H9 (cell line): ENCODE data around the gene SRP54. TPM values are rescaled to one million over a fixed set of nuclear protein-coding genes. Genes with fewer than 3 reads are reported as not detected.

Source experiments
- DNase-seq: peaks from one replicate; pipeline ENCODE4 v3.0.0-alpha.2; 2017
- H2AFZ ChIP-seq: one replicate; pipeline ENCODE4 v1.6.1; 2013; ENCODE audit warnings: mild to moderate bottlenecking, low read length, control low read depth, moderate library complexity
- H2AK5ac ChIP-seq: 2 replicates; pipeline ENCODE4 v1.6.1; 2013; ENCODE audit warnings: low read length, control low read depth, mixed read lengths; ENCODE audit not compliant: insufficient read length
- H2BK120ac ChIP-seq: one replicate; pipeline ENCODE4 v1.6.1; 2013; ENCODE audit warnings: low read depth, mild to moderate bottlenecking, low read length, control low read depth, inconsistent platforms; ENCODE audit not compliant: poor library complexity, severe bottlenecking
- H2BK12ac ChIP-seq: 2 replicates; pipeline ENCODE4 v1.6.1; 2013; ENCODE audit warnings: low read length, control low read depth, mixed read lengths, low read depth; ENCODE audit not compliant: insufficient read length
- H2BK15ac ChIP-seq: 2 replicates; pipeline ENCODE4 v1.6.1; 2013; ENCODE audit warnings: low read depth, low read length, control low read depth
- H2BK20ac ChIP-seq: one replicate; pipeline ENCODE4 v1.6.1; 2013; ENCODE audit warnings: low read depth, mild to moderate bottlenecking, low read length, control low read depth, inconsistent platforms; ENCODE audit not compliant: poor library complexity, severe bottlenecking
- H2BK5ac ChIP-seq: 2 replicates; pipeline ENCODE4 v1.6.1; 2013; ENCODE audit warnings: low read length, control low read depth, mixed read lengths; ENCODE audit not compliant: insufficient read length
- H3K14ac ChIP-seq: 2 replicates; pipeline ENCODE4 v1.6.1; 2013; ENCODE audit warnings: low read length, control low read depth; ENCODE audit not compliant: insufficient read depth
- H3K18ac ChIP-seq: 2 replicates; pipeline ENCODE4 v1.6.1; 2013; ENCODE audit warnings: low read depth, mild to moderate bottlenecking, mixed read lengths, low read length, control low read depth; ENCODE audit not compliant: insufficient read length
- H3K23ac ChIP-seq: 2 replicates; pipeline ENCODE4 v1.6.1; 2013; ENCODE audit warnings: low read length, control low read depth, mixed read lengths, low read depth; ENCODE audit not compliant: insufficient read length
- H3K23me2 ChIP-seq: 2 replicates; pipeline ENCODE4 v1.6.1; 2013; ENCODE audit warnings: low read depth, mild to moderate bottlenecking, mixed read lengths, low read length, control low read depth; ENCODE audit not compliant: insufficient read length, poor library complexity, severe bottlenecking
- H3K27ac ChIP-seq: 2 replicates; pipeline ENCODE4 v1.5.1; 2013; ENCODE audit warnings: low read length, control low read depth, mixed read lengths, low read depth; ENCODE audit not compliant: insufficient read length
- H3K27me3 ChIP-seq: 2 replicates; pipeline ENCODE4 v1.6.1; 2013; ENCODE audit warnings: low read length, control low read depth, inconsistent platforms; ENCODE audit not compliant: insufficient read depth
- H3K4ac ChIP-seq: 2 replicates; pipeline ENCODE4 v1.6.1; 2013; ENCODE audit warnings: low read depth, mild to moderate bottlenecking, control low read depth, inconsistent platforms, low read length, moderate library complexity
- H3K4me1 ChIP-seq: 2 replicates; pipeline ENCODE4 v1.6.1; 2013; ENCODE audit warnings: low read length, control low read depth, inconsistent platforms; ENCODE audit not compliant: insufficient read depth
- H3K4me2 ChIP-seq: 2 replicates; pipeline ENCODE4 v1.6.1; 2013; ENCODE audit warnings: low read length, control low read depth, mixed read lengths; ENCODE audit not compliant: insufficient read length, insufficient read depth
- H3K56ac ChIP-seq: 2 replicates; pipeline ENCODE4 v1.6.1; 2013; ENCODE audit warnings: low read depth, mild to moderate bottlenecking, mixed read lengths, low read length, control low read depth; ENCODE audit not compliant: insufficient read length
- H3K79me1 ChIP-seq: 2 replicates; pipeline ENCODE4 v1.6.1; 2013; ENCODE audit warnings: low read depth, mild to moderate bottlenecking, moderate library complexity, low read length, control low read depth, inconsistent platforms; ENCODE audit not compliant: insufficient read depth, poor library complexity, severe bottlenecking
- H3K79me2 ChIP-seq: 2 replicates; pipeline ENCODE4 v1.6.1; 2013; ENCODE audit warnings: low read length, control low read depth, inconsistent platforms; ENCODE audit not compliant: insufficient read depth
- H3K9ac ChIP-seq: 2 replicates; pipeline ENCODE4 v1.6.1; 2013; ENCODE audit warnings: low read length, control low read depth, mixed read lengths; ENCODE audit not compliant: insufficient read length; ENCODE audit errors: extremely low read depth
- H3K9me3 ChIP-seq: one replicate; pipeline ENCODE4 v1.6.1; 2013; ENCODE audit warnings: low read depth, low read length, inconsistent platforms; ENCODE audit not compliant: control insufficient read depth
- H3T11ph ChIP-seq: one replicate; pipeline ENCODE4 v1.6.1; 2013; ENCODE audit warnings: mild to moderate bottlenecking, low read length, control low read depth, inconsistent platforms
- H4K20me1 ChIP-seq: one replicate; pipeline ENCODE4 v1.6.1; 2013; ENCODE audit not compliant: control insufficient read depth, insufficient read length, insufficient read depth
- H4K5ac ChIP-seq: 2 replicates; pipeline ENCODE4 v1.6.1; 2013; ENCODE audit warnings: low read depth, mild to moderate bottlenecking, mixed read lengths, low read length, control low read depth; ENCODE audit not compliant: insufficient read length
- H4K8ac ChIP-seq: replicated peaks from 2 replicates; pipeline ENCODE4 v1.6.1; 2013; ENCODE audit warnings: low read length, control low read depth, mixed read lengths, low read depth; ENCODE audit not compliant: insufficient read length
- H4K91ac ChIP-seq: 2 replicates; pipeline ENCODE4 v1.6.1; 2013; ENCODE audit warnings: low read depth, mild to moderate bottlenecking, moderate library complexity, mixed read lengths, low read length, control low read depth; ENCODE audit not compliant: insufficient read length
- H3K27ac Mint-ChIP-seq, 3 experiments: 2 replicates in 2 of 3; 3 replicates in 1 of 3; pipeline ENCODE4 v1.8.0; 2020 to 2021; ENCODE audit warnings: mixed read lengths in 3 of 3, mild to moderate bottlenecking in 1 of 3, moderate library complexity in 1 of 3
- H3K27me3 Mint-ChIP-seq: 2 replicates; pipeline ENCODE4 v1.8.0; 2021; ENCODE audit warnings: low read depth, mild to moderate bottlenecking, moderate library complexity, mixed read lengths
- H3K36me3 Mint-ChIP-seq, 3 experiments: 2 replicates in 2 of 3; 3 replicates in 1 of 3; pipeline ENCODE4 v1.8.0; 2020 to 2021; ENCODE audit warnings: low read depth in 3 of 3, mixed read lengths in 3 of 3; ENCODE audit not compliant: insufficient read depth in 1 of 3
- H3K4me1 Mint-ChIP-seq, 2 experiments: 2 replicates each; pipeline ENCODE4 v1.8.0; 2020; ENCODE audit warnings: mixed read lengths in 2 of 2
- H3K4me3 Mint-ChIP-seq, 2 experiments: 2 replicates in 1 of 2; 3 replicates in 1 of 2; pipeline ENCODE4 v1.8.0; 2020 to 2021; ENCODE audit warnings: mild to moderate bottlenecking in 2 of 2, mixed read lengths in 2 of 2, moderate library complexity in 1 of 2
- H3K9me3 Mint-ChIP-seq, 2 experiments: 2 replicates in 1 of 2; 3 replicates in 1 of 2; pipeline ENCODE4 v1.8.0; 2020; ENCODE audit warnings: mild to moderate bottlenecking in 2 of 2, mixed read lengths in 2 of 2, moderate library complexity in 1 of 2
- WGBS: extraction: QIAGEN DNeasy Blood & Tissue Kit; methylation state at CpG from one replicate; pipeline ENCODE4 v1.1.7; 2013; ENCODE audit warnings: missing lambda C conversion rate, low lambda C conversion rate, mixed read lengths; ENCODE audit not compliant: insufficient read length; ENCODE audit errors: extremely low coverage; 5-methylcytosine and 5-hydroxymethylcytosine counted together
- total RNA-seq: library from RNA; stranded (reverse); gene quantifications from 2 replicates; pipeline ENCODE4 v1.2.1, GENCODE V29; 2021
- TF ChIP-seq, protein P1 (sequence below): fragments of 200-600 bp; sonication (generic); conservative IDR thresholded peaks from 3 replicates; pipeline ENCODE4 v1.8.0; 2021; ENCODE audit warnings: antibody characterized with exemption, mild to moderate bottlenecking

Gene SRP54
- total RNA-seq, 1 experiment from 2014 or later: 57.7 TPM

GRCh38 chr14:34944744-34945143 lies 38.0 kb upstream of the SRP54 start:
- Histone ChIP-seq H3K4ac (no peak overlapping the region), H3K27ac (no peak overlapping the region), H3K27me3 (no peaks in the 10 kb centered on the region), H3K9ac (no peak overlapping the region), H4K8ac (no peak overlapping the region), H4K20me1 (no peaks in the 10 kb centered on the region), H3K18ac (no peak overlapping the region), H2AK5ac (no peak overlapping the region), H3K4me2 (no peak overlapping the region), H2AFZ (no peak overlapping the region), H3K23ac (no peak overlapping the region), H3T11ph (no peak overlapping the region), H3K79me2 (no peaks in the 10 kb centered on the region), H4K5ac (no peak overlapping the region), H2BK120ac (no peak overlapping the region), H3K56ac (no peak overlapping the region), H2BK15ac (no peak overlapping the region), H2BK20ac (no peak overlapping the region), H4K91ac (no peak overlapping the region), H3K14ac (no peak overlapping the region), H3K4me1 (no peaks in the 10 kb centered on the region), H2BK12ac (no peak overlapping the region), H3K23me2 (no peaks in the 10 kb centered on the region), H3K9me3 (no peaks in the 10 kb centered on the region), H2BK5ac (no peak overlapping the region), H3K79me1 (no peaks in the 10 kb centered on the region)
- Mint-ChIP-seq H3K4me3 (no peak overlapping the region), H3K9me3 (peaks cover 13 to 17% of the 10 kb centered on the region in 2 experiments), H3K27me3 (no peaks in the 10 kb centered on the region), H3K4me1 (no peaks in the 10 kb centered on the region), H3K27ac (no peak overlapping the region), H3K36me3 (peaks cover 3 to 15% (median 6%) of the 10 kb centered on the region in 3 experiments; a peak in 5 of 7 replicates)
- DNase-seq: no peak
- TF ChIP-seq, protein P1, sequence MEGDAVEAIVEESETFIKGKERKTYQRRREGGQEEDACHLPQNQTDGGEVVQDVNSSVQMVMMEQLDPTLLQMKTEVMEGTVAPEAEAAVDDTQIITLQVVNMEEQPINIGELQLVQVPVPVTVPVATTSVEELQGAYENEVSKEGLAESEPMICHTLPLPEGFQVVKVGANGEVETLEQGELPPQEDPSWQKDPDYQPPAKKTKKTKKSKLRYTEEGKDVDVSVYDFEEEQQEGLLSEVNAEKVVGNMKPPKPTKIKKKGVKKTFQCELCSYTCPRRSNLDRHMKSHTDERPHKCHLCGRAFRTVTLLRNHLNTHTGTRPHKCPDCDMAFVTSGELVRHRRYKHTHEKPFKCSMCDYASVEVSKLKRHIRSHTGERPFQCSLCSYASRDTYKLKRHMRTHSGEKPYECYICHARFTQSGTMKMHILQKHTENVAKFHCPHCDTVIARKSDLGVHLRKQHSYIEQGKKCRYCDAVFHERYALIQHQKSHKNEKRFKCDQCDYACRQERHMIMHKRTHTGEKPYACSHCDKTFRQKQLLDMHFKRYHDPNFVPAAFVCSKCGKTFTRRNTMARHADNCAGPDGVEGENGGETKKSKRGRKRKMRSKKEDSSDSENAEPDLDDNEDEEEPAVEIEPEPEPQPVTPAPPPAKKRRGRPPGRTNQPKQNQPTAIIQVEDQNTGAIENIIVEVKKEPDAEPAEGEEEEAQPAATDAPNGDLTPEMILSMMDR: no peak
- no CpG with 5 or more reads among the region's 7 CpGs for WGBS
